ENCODE results near the gene GRWD1. TPM values are rescaled to one million over a fixed set of nuclear protein-coding genes. Genes with fewer than 3 reads are reported as not detected.
A peak's percentile ranks its signal among the peaks of the same experiment; 100 is the strongest.

The GRWD1 gene
- polyA plus RNA-seq, 2 donors = 6.2 to 18.1 TPM

GRCh38 chr19:48403606-48404005 lies 42.2 kb upstream of the GRWD1 start:
- Histone ChIP-seq H3K27me3 (ENCODE audit: control insufficient read depth in 1 of 2, insufficient read depth in 2 of 2, low read length in 2 of 2) (no peaks in the 10 kb centered on the region), H3K27ac (ENCODE audit: low read depth in 2 of 2, low read length in 1 of 2) (no peak overlapping the region)
- 37 to 44% methylated on average over 3 of the region's 3 CpGs for WGBS, 2 donors

GRCh38 chr19:48405010-48405659 lies 40.6 kb upstream of the GRWD1 start:
- H3K9me3 ChIP-seq (ENCODE audit: control insufficient read depth in 2 of 2, insufficient read depth in 1 of 2, low read depth in 1 of 2, low read length in 1 of 2) = peaks cover 0 to 4% of the 10 kb centered on the region in 2 donors
- 90 to 94% methylated on average over 27 of the region's 27 CpGs for WGBS, 2 donors
- no peaks in the 10 kb centered on the region for H3K27me3 ChIP-seq (ENCODE audit: control insufficient read depth in 1 of 2, insufficient read depth in 2 of 2, low read length in 2 of 2)
- no peak overlapping the region for H3K4me3 ChIP-seq (ENCODE audit: low read depth in 1 of 2, low read length in 2 of 2)
- no peaks in the 10 kb centered on the region for H3K36me3 ChIP-seq (ENCODE audit: control insufficient read depth in 2 of 2, insufficient read depth in 2 of 2, low read length in 1 of 2)
- H3K4me1 ChIP-seq (ENCODE audit: control insufficient read depth in 2 of 2, insufficient read depth in 2 of 2, low read length in 1 of 2) = no peaks in the 10 kb centered on the region
- no peak overlapping the region for H3K27ac ChIP-seq (ENCODE audit: low read depth in 2 of 2, low read length in 1 of 2)

More at GRCh38 chr19:48403606-48404005, 42.2 kb upstream of the GRWD1 start:
- Histone ChIP-seq H3K9me3 (ENCODE audit: control insufficient read depth in 2 of 2, insufficient read depth in 1 of 2, low read depth in 1 of 2, low read length in 1 of 2) (peaks cover 0 to 4% of the 10 kb centered on the region in 2 donors), H3K36me3 (ENCODE audit: control insufficient read depth in 2 of 2, insufficient read depth in 2 of 2, low read length in 1 of 2) (no peaks in the 10 kb centered on the region), H3K4me3 (ENCODE audit: low read depth in 1 of 2, low read length in 2 of 2) (no peak overlapping the region), H3K4me1 (ENCODE audit: control insufficient read depth in 2 of 2, insufficient read depth in 2 of 2, low read length in 1 of 2) (no peaks in the 10 kb centered on the region)

- Histone ChIP-seq H3K36me3 (ENCODE audit: control insufficient read depth in 2 of 2, insufficient read depth in 2 of 2, low read length in 1 of 2) (no peaks in the 10 kb centered on the region), H3K9me3 (ENCODE audit: control insufficient read depth in 2 of 2, insufficient read depth in 1 of 2, low read depth in 1 of 2, low read length in 1 of 2) (peaks cover 0 to 4% of the 10 kb centered on the region in 2 donors), H3K4me3 (ENCODE audit: low read depth in 1 of 2, low read length in 2 of 2) (no peak overlapping the region), H3K27ac (ENCODE audit: low read depth in 2 of 2, low read length in 1 of 2) (no peak overlapping the region), H3K4me1 (ENCODE audit: control insufficient read depth in 2 of 2, insufficient read depth in 2 of 2, low read length in 1 of 2) (no peaks in the 10 kb centered on the region), H3K27me3 (ENCODE audit: control insufficient read depth in 1 of 2, insufficient read depth in 2 of 2, low read length in 2 of 2) (no peaks in the 10 kb centered on the region)
- 76 to 78% methylated on average over 13 of the region's 13 CpGs for WGBS, 2 donors
Observed at GRCh38 chr19:48405850-48406249, 39.9 kb upstream of the GRWD1 start.

DNA sequence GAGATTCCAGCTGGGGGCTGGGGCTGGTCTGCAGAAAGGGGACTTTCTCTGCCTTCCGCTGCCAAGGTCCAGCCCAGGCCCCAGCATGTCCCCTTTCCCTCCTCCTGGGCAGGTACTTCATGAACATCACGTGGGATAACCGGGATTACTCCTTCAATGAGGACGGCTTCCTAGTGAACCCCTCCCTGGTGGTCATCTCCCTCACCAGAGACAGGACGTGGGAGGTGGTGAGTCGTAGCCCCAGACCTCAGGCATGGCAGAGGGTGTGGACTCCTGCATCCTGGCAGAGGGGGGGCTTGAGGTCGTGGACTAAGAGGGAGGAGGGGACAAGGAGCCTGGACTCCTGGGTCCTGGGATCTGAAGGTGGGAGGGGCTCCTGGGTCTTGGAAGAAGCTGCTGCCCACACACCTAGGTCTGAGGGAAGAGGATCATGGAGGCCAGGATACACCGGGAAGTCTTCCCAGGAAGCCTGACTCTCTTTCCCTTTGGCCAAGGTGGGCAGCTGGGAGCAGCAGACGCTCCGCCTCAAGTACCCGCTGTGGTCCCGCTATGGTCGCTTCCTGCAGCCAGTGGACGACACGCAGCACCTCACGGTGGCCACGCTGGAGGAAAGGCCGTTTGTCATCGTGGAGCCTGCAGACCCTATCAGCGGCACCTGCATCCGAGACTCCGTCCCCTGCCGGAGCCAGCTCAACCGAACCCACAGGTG lies 31.8 kb upstream of the GRWD1 start:
- Histone ChIP-seq H3K27ac (ENCODE audit: low read depth in 2 of 2, low read length in 1 of 2) (no peak overlapping the region), H3K27me3 (ENCODE audit: control insufficient read depth in 1 of 2, insufficient read depth in 2 of 2, low read length in 2 of 2) (peaks cover 0 to 3% of the 10 kb centered on the region in 2 donors), H3K4me3 (ENCODE audit: low read depth in 1 of 2, low read length in 2 of 2) (no peak overlapping the region), H3K36me3 (ENCODE audit: control insufficient read depth in 2 of 2, insufficient read depth in 2 of 2, low read length in 1 of 2) (no peaks in the 10 kb centered on the region), H3K9me3 (ENCODE audit: control insufficient read depth in 2 of 2, insufficient read depth in 1 of 2, low read depth in 1 of 2, low read length in 1 of 2) (no peaks in the 10 kb centered on the region), H3K4me1 (ENCODE audit: control insufficient read depth in 2 of 2, insufficient read depth in 2 of 2, low read length in 1 of 2) (no peaks in the 10 kb centered on the region)
- 39 to 40% methylated on average over 24 of the region's 24 CpGs for WGBS, 2 donors

- H3K36me3 ChIP-seq (ENCODE audit: control insufficient read depth in 2 of 2, insufficient read depth in 2 of 2, low read length in 1 of 2) = no peaks in the 10 kb centered on the region
- H3K9me3 ChIP-seq (ENCODE audit: control insufficient read depth in 2 of 2, insufficient read depth in 1 of 2, low read depth in 1 of 2, low read length in 1 of 2) = no peaks in the 10 kb centered on the region
- no peak overlapping the region for H3K27ac ChIP-seq (ENCODE audit: low read depth in 2 of 2, low read length in 1 of 2)
- H3K27me3 ChIP-seq (ENCODE audit: control insufficient read depth in 1 of 2, insufficient read depth in 2 of 2, low read length in 2 of 2) = peaks cover 0 to 3% of the 10 kb centered on the region in 2 donors
- no peaks in the 10 kb centered on the region for H3K4me1 ChIP-seq (ENCODE audit: control insufficient read depth in 2 of 2, insufficient read depth in 2 of 2, low read length in 1 of 2)
- H3K4me3 ChIP-seq (ENCODE audit: low read depth in 1 of 2, low read length in 2 of 2) = peak overlapping the region in 1 of 2 donors; percentile 13
- 8 to 14% methylated on average over 9 to 14 of the region's 14 CpGs for WGBS, 2 donors
Observed at GRCh38 chr19:48415395-48415794, 30.4 kb upstream of the GRWD1 start.

DNA sequence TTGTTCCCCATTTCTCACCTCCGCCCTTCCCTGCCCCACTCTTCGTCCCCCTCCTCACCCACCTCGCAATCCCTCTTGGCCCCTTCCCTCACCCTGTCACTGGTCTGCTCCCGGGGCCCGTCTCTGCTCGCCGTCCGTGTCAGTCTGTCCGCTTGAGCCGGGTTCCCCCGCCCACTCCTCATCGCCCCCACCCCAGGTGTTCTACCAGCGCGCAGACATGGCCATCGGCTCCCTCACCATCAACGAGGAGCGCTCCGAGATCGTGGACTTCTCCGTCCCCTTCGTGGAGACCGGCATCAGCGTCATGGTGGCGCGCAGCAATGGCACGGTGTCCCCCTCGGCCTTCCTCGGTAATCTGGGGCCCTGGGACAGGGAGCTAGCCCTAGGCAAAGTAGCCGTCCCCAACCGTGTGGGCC lies 30.0 kb upstream of the GRWD1 start:
- WGBS, 2 donors = 40 to 43% methylated on average over 30 of the region's 30 CpGs
- Histone ChIP-seq H3K27me3 (ENCODE audit: control insufficient read depth in 1 of 2, insufficient read depth in 2 of 2, low read length in 2 of 2) (peaks cover 0 to 3% of the 10 kb centered on the region in 2 donors), H3K4me1 (ENCODE audit: control insufficient read depth in 2 of 2, insufficient read depth in 2 of 2, low read length in 1 of 2) (no peaks in the 10 kb centered on the region), H3K27ac (ENCODE audit: low read depth in 2 of 2, low read length in 1 of 2) (no peak overlapping the region), H3K36me3 (ENCODE audit: control insufficient read depth in 2 of 2, insufficient read depth in 2 of 2, low read length in 1 of 2) (no peaks in the 10 kb centered on the region), H3K4me3 (ENCODE audit: low read depth in 1 of 2, low read length in 2 of 2) (peak overlapping the region in 1 of 2 donors; percentile 13), H3K9me3 (ENCODE audit: control insufficient read depth in 2 of 2, insufficient read depth in 1 of 2, low read depth in 1 of 2, low read length in 1 of 2) (no peaks in the 10 kb centered on the region)

- H3K4me3 ChIP-seq (ENCODE audit: low read depth in 1 of 2, low read length in 2 of 2) = no peak overlapping the region
- H3K4me1 ChIP-seq (ENCODE audit: control insufficient read depth in 2 of 2, insufficient read depth in 2 of 2, low read length in 1 of 2) = peaks cover 2 to 3% of the 10 kb centered on the region in 2 donors
- WGBS, 2 donors = 68 to 78% methylated on average over 7 of the region's 7 CpGs
- H3K9me3 ChIP-seq (ENCODE audit: control insufficient read depth in 2 of 2, insufficient read depth in 1 of 2, low read depth in 1 of 2, low read length in 1 of 2) = no peaks in the 10 kb centered on the region
- no peaks in the 10 kb centered on the region for H3K36me3 ChIP-seq (ENCODE audit: control insufficient read depth in 2 of 2, insufficient read depth in 2 of 2, low read length in 1 of 2)
- no peak overlapping the region for H3K27ac ChIP-seq (ENCODE audit: low read depth in 2 of 2, low read length in 1 of 2)
- H3K27me3 ChIP-seq (ENCODE audit: control insufficient read depth in 1 of 2, insufficient read depth in 2 of 2, low read length in 2 of 2) = peaks cover 0 to 3% of the 10 kb centered on the region in 2 donors
Observed at GRCh38 chr19:48417421-48417820, 28.4 kb upstream of the GRWD1 start.

DNA sequence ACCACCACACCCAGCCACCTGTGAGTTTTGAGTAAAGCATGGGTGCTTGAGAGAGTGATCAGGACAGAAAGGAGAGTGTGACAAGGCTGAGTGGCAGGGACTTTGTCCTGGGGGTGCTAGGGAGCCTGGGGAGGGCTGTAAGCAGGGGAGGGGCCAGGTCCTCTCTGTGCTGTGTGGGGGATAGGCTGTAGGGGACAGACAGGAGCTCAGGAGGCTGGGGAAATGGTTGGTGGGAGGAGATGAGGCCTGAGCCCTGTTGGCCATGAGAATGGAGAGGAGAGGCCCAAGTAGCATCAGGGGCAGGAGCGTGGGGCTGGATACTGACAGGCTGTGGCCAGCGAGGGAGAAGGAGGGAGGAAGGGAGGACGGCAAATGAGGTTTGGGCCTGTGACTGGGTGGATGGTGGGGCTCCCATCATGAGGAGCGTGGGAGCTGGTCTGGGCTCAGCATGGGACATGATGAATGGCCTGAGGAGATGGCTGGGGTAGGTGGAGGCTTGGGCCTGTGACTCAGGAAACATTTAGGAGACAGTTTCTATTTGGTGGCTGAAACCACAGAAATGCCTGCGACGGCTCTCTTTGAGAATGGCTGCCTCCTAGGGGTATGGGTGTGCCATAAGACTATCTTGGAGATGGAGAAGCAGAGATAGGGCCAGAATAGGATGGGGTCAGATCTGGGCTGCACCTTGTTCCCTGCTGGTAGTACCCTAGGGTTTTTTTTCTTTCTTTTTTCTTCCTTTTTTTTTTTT lies 27.3 kb upstream of the GRWD1 start:
- 81 to 82% methylated on average over 6 of the region's 6 CpGs for WGBS, 2 donors
- Histone ChIP-seq H3K27ac (ENCODE audit: low read depth in 2 of 2, low read length in 1 of 2) (no peak overlapping the region), H3K4me3 (ENCODE audit: low read depth in 1 of 2, low read length in 2 of 2) (no peak overlapping the region), H3K4me1 (ENCODE audit: control insufficient read depth in 2 of 2, insufficient read depth in 2 of 2, low read length in 1 of 2) (peaks cover 2 to 3% of the 10 kb centered on the region in 2 donors), H3K36me3 (ENCODE audit: control insufficient read depth in 2 of 2, insufficient read depth in 2 of 2, low read length in 1 of 2) (no peaks in the 10 kb centered on the region), H3K9me3 (ENCODE audit: control insufficient read depth in 2 of 2, insufficient read depth in 1 of 2, low read depth in 1 of 2, low read length in 1 of 2) (no peaks in the 10 kb centered on the region), H3K27me3 (ENCODE audit: control insufficient read depth in 1 of 2, insufficient read depth in 2 of 2, low read length in 2 of 2) (peaks cover 0 to 3% of the 10 kb centered on the region in 2 donors)

DNA sequence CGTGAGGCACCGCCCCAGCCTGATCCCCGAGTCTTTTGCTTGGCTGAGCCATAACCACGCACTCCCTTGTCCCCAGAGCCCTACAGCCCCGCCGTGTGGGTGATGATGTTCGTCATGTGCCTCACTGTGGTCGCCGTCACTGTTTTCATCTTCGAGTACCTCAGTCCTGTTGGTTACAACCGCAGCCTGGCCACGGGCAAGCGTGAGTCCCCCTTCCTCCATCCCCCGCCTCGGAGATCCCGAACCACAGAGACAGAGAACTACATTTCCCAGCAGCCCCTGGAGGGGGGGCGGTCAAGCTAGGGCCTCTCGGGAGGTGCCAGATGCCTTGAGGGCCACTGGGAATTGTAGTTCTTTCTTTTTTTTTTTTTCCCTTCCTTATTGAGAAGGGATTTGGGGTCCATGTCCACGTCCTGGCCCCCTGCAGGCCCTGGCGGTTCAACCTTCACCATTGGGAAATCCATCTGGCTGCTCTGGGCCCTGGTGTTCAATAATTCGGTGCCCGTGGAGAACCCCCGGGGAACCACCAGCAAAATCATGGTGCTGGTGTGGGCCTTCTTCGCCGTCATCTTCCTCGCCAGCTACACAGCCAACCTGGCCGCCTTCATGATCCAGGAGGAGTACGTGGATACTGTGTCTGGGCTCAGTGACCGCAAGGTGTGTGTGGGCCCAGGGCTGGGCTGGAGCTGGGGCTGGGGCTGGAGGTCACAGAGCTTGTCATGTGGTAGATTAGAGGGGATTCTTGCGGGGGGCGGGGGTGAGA lies 26.4 kb upstream of the GRWD1 start:
- H3K27ac ChIP-seq (ENCODE audit: low read depth in 2 of 2, low read length in 1 of 2) = no peak overlapping the region
- no peaks in the 10 kb centered on the region for H3K36me3 ChIP-seq (ENCODE audit: control insufficient read depth in 2 of 2, insufficient read depth in 2 of 2, low read length in 1 of 2)
- 66 to 70% methylated on average over 31 of the region's 31 CpGs for WGBS, 2 donors
- H3K27me3 ChIP-seq (ENCODE audit: control insufficient read depth in 1 of 2, insufficient read depth in 2 of 2, low read length in 2 of 2) = peaks cover 0 to 3% of the 10 kb centered on the region in 2 donors
- H3K4me1 ChIP-seq (ENCODE audit: control insufficient read depth in 2 of 2, insufficient read depth in 2 of 2, low read length in 1 of 2) = peaks cover 2 to 3% of the 10 kb centered on the region in 2 donors
- no peaks in the 10 kb centered on the region for H3K9me3 ChIP-seq (ENCODE audit: control insufficient read depth in 2 of 2, insufficient read depth in 1 of 2, low read depth in 1 of 2, low read length in 1 of 2)
- no peak overlapping the region for H3K4me3 ChIP-seq (ENCODE audit: low read depth in 1 of 2, low read length in 2 of 2)

All from esophagus (tissue), 2 donors.